Measurements from ENCODE around the gene MT2A. TPM values are rescaled to one million over a fixed set of nuclear protein-coding genes. Genes with fewer than 3 reads are reported as not detected.

Gene MT2A
- total RNA-seq, 2 donors from 2014 or later, result 165 to 200 TPM

DNA sequence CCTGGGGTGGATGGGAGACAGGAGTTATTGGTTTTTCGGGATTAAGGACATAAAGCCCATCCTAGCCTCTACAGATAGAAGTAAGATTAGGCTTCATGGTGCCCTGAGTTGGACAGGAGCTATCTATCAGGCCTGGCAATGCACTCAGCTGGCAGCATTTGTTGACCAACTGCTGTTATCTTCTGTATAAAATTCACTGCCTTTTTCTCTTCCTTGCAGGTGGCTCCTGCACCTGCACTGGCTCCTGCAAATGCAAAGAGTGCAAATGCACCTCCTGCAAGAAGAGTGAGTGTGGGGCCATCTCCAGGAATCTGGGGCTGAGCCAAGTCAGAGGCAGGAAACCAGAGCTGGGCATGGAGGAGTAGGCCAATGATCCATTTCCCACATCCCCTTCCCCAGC, 30.7 kb downstream of the MT2A start:
- Mint-ChIP-seq H3K27ac (no peak overlapping the region), H3K9me3 (no peaks in the 10 kb centered on the region), H3K36me3 (peaks cover 5 to 13% of the 10 kb centered on the region in 2 donors)
- DNase-seq (ENCODE audit: low spot score in 2 of 2), result no peak
- ATAC-seq, result no peak

DNA sequence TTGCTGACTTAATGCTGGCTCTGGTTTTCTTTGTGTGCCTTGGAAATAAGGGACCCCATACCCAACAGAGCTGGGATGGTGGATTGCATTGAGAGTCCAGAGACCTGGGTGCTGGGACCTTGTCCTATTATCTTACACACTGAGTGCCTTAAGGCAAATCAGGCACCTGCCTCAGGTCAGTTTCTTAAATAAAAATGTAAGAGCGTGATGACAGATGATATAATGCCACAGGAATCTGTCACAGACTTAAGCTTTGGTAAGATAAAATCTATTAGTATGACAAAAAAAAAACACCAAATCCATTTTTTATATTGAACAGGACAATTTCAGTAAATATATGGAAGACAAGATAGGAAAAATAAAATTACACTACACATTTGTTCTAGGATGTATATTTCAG, 31.7 kb downstream of the MT2A start:
- no peaks in the 10 kb centered on the region for H3K9me3 Mint-ChIP-seq
- no peak for DNase-seq (ENCODE audit: low spot score in 2 of 2)
- ATAC-seq, result no peak
- peaks cover under 1 to 7% of the 10 kb centered on the region in 2 donors for H3K36me3 Mint-ChIP-seq
- no peak overlapping the region for H3K27ac Mint-ChIP-seq

DNA sequence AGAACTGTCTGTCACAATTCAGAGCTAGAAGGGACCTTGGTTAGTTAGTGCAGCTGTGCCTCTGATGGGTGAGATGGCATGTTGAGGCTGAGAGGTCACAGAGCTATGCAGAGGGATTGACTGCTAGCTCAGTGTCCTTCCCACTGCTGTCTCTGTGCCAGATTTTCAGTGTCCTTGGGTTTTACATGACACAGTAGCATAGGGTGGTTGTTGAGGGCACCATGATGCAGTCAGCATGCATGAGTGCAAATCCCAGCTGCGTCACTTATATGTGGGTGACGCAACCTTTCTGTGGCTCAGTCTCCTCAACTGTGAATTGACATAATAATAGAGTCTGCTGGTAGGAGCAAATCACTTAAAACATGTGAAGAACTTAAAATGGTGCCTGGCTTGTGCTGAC, 32.8 kb downstream of the MT2A start:
- Mint-ChIP-seq H3K27ac (no peak overlapping the region), H3K9me3 (no peaks in the 10 kb centered on the region), H3K36me3 (peaks cover 0 to 5% of the 10 kb centered on the region in 2 donors)
- ATAC-seq (no peak), DNase-seq (ENCODE audit: low spot score in 2 of 2) (no peak)

DNA sequence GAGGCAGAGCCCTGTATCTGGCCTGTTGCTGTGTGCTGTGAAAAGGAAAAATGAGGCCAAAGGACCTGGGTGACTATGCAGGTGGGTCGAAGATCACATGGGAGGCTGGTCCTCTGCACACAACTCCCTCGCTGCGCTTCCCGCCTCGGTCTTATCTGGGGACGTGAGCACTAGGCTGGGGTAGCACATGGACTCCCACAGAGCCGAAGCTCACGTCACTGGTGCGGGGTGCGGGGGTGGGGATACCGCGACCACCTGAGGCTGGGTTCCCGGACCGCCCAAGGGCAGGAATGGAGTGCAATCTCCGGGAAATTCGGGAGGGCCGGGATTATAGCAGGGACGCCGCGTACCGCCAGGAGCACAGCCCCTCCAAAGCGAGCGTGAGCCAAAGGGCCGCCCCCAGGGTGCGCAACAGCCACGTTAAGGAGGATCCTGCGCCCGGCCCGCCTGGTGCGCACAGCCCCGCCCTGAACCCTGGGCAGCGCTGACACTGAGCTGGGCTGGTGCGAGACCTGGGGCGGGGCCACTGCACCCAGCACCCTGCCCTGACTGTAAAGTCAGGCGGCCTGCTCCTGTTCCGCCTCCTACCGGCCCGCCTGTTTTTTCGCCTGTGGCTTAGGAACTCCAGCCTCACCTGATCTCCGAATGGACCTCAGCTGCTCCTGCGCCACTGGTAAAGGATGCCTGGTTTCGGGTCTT, 34.8 kb downstream of the MT2A start:
- DNase-seq (ENCODE audit: low spot score in 2 of 2) (peak; percentile 65 to 79), ATAC-seq (peak; percentile 100)
- Mint-ChIP-seq H3K27ac (peak overlapping the region in 1 of 2 donors; percentile 55), H3K36me3 (no peaks in the 10 kb centered on the region), H3K9me3 (no peaks in the 10 kb centered on the region)

DNA sequence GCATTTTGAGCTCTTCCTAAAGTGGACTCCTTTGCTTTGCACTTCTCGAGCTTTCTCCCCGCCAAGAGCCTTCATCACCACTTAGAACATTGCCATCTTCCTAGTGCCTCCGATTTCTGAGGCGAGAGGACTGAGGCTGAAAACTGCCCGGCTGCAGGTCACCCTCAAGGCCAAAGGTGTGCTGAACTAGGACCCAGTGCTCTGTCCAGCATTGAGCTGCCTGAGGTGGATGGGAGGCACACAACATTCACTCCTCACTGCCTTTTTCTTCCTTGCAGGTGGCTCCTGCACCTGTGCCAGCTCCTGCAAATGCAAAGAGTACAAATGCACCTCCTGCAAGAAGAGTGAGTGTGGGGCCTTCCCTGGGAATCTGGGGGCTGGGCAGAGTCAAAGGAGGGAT, 35.4 kb downstream of the MT2A start:
- Mint-ChIP-seq H3K27ac (peak overlapping the region in 1 of 2 donors; percentile 82), H3K36me3 (no peaks in the 10 kb centered on the region)
- ATAC-seq, result no peak

DNA sequence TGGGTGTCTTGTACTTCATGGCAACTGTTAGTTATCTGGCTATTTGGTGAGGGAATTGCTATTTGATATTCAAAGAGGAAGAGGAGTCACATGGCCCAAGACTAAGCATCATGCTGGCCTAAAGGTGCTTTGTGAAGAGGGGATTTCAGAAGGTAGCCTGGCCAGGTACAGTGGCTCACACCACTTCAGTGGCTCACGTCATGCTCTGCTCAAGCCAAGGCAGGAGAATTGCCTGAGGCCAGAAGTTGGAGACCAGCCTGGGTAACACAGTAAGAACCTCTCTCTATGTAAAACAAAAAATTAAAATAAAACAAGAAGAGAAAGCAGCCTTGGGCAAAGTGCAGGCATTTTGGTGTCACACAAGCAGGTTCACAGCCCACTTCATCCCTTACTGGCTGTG, 36.9 kb downstream of the MT2A start:
- ATAC-seq (no peak), DNase-seq (ENCODE audit: low spot score in 2 of 2) (no peak)
- H3K27ac Mint-ChIP-seq, result no peak overlapping the region
- no peaks in the 10 kb centered on the region for H3K36me3 Mint-ChIP-seq
- H3K9me3 Mint-ChIP-seq, result no peaks in the 10 kb centered on the region

More for the DNA sequence above, 35.4 kb downstream of the MT2A start:
- H3K9me3 Mint-ChIP-seq, result no peaks in the 10 kb centered on the region
- no peak for DNase-seq (ENCODE audit: low spot score in 2 of 2)

DNA sequence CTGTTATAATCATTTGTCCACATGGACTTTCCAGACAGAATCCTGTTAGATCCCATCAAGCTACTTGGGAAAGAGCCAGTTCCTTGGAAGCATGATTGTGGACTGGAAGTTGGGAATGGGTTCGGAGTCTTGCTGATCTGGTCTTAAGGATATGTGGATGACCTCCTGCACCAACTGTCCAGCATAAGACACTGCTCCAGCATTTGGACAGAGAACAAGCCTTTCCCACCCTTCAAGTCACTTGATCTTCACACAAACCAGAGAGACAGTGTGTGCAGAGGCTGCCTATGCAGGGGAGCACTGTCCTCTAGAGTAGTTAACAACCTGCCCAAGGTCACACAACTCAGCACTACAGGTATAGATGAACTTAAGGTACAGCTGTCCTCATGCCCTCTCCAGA, 37.5 kb downstream of the MT2A start:
- ATAC-seq (no peak), DNase-seq (ENCODE audit: low spot score in 2 of 2) (no peak)
- Mint-ChIP-seq H3K27ac (no peak overlapping the region), H3K9me3 (no peaks in the 10 kb centered on the region), H3K36me3 (no peaks in the 10 kb centered on the region)

DNA sequence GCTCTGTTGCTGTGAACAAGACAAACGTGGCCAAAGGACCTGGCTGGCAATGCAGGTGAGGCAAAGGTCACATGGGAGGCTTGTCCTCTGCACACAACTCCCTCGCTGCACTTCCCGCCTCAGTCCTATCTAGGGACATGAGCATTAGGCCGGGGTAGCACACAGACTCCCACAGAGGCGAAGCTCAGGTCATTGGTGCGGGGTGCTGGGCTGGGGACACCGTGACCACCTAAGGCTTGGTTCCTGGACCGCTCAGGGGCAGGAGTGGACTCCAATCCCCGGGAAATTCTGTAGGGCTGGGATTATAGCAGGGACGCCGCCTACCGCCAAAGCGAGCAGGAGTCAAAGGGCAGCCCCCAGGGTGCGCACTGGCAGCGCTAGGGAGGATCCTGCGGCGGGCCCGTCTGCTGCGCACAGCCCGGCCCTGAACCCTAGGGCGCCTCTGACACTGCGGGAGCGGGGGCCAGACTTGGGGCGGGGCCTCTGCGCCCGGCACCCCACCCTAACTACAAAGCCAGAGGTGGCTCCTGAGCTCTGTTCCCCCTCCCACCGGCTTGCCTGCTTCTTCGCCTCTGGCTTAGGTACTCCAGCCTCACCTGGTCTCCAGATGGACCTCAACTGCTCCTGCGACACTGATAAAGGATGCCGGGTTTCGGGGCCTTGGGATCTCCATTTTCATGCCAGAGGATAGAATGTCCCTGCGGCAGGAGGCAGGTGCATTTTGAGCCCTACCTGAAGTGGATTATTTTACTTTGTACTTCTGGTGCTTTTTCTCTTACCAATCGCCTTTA, 39.5 kb downstream of the MT2A start:
- Mint-ChIP-seq H3K36me3 (no peaks in the 10 kb centered on the region), H3K9me3 (no peaks in the 10 kb centered on the region)
- DNase-seq (ENCODE audit: low spot score in 2 of 2), result no peak

DNA sequence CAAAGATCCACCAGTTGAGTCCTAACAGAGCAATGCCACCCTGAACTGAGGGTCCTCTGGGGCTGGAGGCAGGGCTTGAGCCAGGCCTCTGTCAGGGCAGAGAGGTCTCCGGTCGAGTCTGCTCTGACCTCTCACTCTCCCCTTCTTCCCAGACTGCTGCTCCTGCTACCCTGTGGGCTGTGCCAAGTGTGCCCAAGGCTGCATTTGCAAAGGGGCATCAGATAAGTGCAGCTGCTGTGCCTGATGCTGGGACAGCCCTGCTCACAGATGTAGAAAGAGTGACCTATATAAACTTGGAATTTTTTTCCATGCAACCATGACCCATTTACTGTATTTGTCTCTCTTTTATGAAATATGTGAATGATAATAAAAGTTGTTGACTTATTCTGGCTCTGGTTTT, 40.9 kb downstream of the MT2A start:
- ATAC-seq, result no peak

More for the DNA sequence above, 39.5 kb downstream of the MT2A start:
- no peak for ATAC-seq
- H3K27ac Mint-ChIP-seq, result no peak overlapping the region

DNA sequence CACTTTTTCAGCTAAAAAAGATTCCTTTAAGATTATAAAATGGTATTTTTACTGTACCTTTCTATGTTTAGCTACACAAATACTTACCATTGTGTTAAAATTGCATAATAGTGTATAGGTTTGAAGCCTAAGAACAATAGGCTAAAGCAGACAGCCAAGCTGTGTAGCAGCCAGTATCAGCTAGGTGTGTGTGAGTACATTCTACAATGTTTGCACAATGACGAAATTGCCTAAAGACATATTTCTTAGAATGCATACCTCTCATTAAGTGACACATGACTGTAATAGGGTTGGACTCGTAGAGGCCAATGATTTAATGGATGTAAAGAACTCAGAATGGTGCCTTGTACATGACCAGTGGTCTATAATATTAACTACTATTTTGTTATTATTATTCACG, 41.4 kb downstream of the MT2A start:
- no peak for ATAC-seq
- no peak for DNase-seq (ENCODE audit: low spot score in 2 of 2)
- Mint-ChIP-seq H3K27ac (no peak overlapping the region), H3K9me3 (no peaks in the 10 kb centered on the region), H3K36me3 (no peaks in the 10 kb centered on the region)

More for the DNA sequence above, 40.9 kb downstream of the MT2A start:
- Mint-ChIP-seq H3K36me3 (no peaks in the 10 kb centered on the region), H3K27ac (no peak overlapping the region), H3K9me3 (no peaks in the 10 kb centered on the region)
- DNase-seq (ENCODE audit: low spot score in 2 of 2), result no peak

DNA sequence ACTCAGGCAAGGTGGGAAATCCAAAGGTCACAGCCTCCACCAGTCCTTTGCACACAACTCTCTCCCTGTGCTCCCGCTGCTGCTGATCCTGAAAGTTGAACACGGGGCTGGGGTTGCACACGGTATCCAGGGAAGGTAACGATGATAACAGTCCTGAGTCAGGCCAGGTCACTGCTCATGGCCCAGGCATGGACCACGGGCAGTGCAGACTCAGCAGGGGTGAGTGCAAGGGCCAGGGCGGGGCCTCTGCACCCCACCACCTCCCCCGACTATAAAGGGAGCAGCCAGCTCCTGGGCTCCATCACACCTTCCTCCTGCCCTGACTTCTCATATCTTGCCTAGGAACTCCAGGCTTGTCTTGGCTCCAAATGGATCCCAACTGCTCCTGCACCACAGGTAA, 43.2 kb downstream of the MT2A start, which contains the start of gene MT1B:
MT1B (plus strand) TSS at position 301 of the 400 bp plus-strand sequence; CDS start at position 369, 68 bp downstream.
- ATAC-seq (no peak), DNase-seq (ENCODE audit: low spot score in 2 of 2) (no peak)
- no peaks in the 10 kb centered on the region for H3K36me3 Mint-ChIP-seq
- no peaks in the 10 kb centered on the region for H3K9me3 Mint-ChIP-seq
- no peak within 1 kb of the TSS for H3K27ac Mint-ChIP-seq

DNA sequence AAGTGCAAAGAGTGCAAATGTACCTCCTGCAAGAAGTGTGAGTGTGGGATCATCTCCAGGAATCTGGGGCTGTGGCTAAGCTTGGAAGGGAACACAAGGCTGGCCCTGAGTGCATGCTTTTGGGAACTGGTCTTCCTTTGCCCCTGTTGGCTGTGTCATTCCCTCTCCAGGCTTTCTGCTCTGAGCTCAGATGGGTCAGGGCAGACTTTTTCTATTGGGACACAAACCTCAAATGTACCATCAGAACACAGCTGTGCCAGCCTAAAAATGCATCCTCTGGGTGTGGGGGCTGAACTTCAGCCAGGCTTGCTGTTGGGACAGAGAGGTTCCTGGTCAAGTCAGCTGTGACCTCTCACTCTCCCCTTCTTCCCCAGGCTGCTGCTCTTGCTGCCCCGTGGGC, 44.2 kb downstream of the MT2A start:
- Mint-ChIP-seq H3K27ac (no peak overlapping the region), H3K36me3 (no peaks in the 10 kb centered on the region), H3K9me3 (no peaks in the 10 kb centered on the region)
- no peak for ATAC-seq
- no peak for DNase-seq (ENCODE audit: low spot score in 2 of 2)

DNA sequence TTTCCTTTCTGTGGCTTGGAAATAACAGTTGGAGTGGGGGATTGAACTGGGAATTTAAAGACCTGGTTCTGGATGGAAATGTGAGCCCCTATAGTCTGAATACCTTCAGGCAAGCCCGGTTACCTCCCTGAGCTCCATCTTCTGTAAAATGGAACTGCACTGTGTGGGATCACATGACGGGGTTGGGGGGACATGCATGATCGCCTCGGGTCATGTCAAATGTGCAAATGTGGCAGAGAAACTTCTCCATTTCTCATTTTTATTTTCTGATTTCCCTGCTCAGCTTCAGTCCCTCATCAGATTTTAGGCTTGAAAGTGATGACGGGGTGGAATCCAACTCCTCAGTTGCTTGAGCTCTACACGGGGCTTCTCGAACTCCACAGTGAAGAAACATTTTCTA, 44.8 kb downstream of the MT2A start:
- no peak for ATAC-seq

DNA sequence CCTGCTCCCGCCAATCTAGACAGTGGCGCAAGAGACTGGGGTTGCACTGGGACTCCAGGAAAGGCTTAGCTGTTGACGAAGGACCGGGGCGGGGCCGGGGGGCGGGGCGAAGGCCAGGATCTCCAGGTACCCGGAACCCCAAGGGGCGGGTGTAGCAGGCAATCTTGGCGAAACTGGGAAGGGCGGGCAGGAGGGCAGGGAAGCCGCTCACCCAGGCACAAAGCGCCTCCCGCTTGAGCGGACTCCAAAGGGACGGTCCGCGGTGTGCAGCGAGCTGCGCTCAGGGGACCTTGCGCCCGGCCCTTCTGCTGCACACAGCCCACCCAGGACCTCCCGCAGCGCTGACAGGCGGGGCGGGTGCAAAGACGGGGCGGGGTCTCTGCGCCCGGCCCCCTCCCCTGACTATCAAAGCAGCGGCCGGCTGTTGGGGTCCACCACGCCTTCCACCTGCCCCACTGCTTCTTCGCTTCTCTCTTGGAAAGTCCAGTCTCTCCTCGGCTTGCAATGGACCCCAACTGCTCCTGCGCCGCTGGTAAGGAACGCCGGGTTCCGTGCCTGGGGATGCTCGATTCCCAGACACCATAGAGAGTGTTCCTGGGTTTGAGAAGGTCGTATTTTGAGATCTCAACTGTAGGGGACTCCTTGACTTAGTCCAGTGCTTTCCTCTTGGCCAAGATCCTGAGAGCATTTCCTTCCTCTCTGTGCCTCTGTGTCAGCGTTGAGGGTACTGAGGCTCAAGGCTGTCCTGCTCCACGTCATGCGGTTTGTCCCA, 49.4 kb downstream of the MT2A start, which contains the start of gene MT1F:
MT1F (plus strand) TSS at position 405 of the 772 bp plus-strand sequence; CDS start at position 505, 100 bp downstream.
- peak; percentile 64 to 65 for DNase-seq (ENCODE audit: low spot score in 2 of 2)
- no peaks in the 10 kb centered on the region for H3K36me3 Mint-ChIP-seq

More for the DNA sequence above, 44.8 kb downstream of the MT2A start:
- no peak for DNase-seq (ENCODE audit: low spot score in 2 of 2)
- Mint-ChIP-seq H3K9me3 (no peaks in the 10 kb centered on the region), H3K36me3 (no peaks in the 10 kb centered on the region), H3K27ac (no peak overlapping the region)

DNA sequence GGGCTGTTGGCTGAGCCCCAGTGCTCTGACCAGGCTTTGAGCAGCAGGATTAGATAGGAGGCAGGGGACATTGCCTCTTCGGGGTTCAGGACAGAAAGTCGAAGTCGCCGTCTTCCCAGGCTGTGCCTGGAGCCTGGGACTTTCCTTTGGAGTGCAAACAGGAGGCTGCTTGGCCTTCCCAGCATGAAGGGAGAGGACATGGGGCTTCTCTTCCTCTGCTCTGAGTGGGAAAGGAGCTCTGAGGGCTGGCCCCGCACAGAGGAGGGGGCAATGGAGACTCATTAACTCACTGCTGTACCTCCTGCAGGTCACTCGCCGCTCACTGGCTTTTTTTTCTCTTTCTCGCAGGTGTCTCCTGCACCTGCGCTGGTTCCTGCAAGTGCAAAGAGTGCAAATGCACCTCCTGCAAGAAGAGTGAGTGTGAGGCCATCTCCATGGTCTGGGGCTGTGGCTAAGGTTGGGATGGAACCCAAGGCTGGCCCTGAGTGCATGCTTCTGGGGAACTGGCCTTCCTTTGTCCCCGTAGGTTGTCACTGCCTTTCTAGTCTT, 50.0 kb downstream of the MT2A start:
- H3K27ac Mint-ChIP-seq, result peak overlapping the region; percentile 30 to 81
- DNase-seq (ENCODE audit: low spot score in 2 of 2) (no peak), ATAC-seq (no peak)
- H3K9me3 Mint-ChIP-seq, result no peaks in the 10 kb centered on the region
- no peaks in the 10 kb centered on the region for H3K36me3 Mint-ChIP-seq

More for the DNA sequence above, 49.4 kb downstream of the MT2A start, which contains the start of gene MT1F:
- no peaks in the 10 kb centered on the region for H3K9me3 Mint-ChIP-seq
- peak; percentile 90 to 92 for ATAC-seq
- H3K27ac Mint-ChIP-seq, result peak within 1 kb of the TSS; percentile 30 to 81

Data from activated naive CD4-positive, alpha-beta T cell treated with anti-CD3 and anti-CD28 coated beads, Interleukin-2, amount 50 U/mL, for 72 hours (primary cell).